Stimulated activated CD8-positive, alpha-beta memory T cell treated with anti-CD3 and anti-CD28 coated beads, Interleukin-4, amount 100 ng/mL, for 4 hours (primary cell): ENCODE measurements around the gene EPOP.

Source experiments
- DNase-seq, 2 donors: peaks; one replicate each; pipeline ENCODE4 v3.0.0-alpha.2; 2020; ENCODE audit warnings: low read depth in 2 of 2, low spot score in 1 of 2

The EPOP gene

GRCh38 chr17:38705803-38706504, 31.2 kb upstream of the EPOP start:
- no peak for DNase-seq

GRCh38 chr17:38705523-38705802, 30.7 kb upstream of the EPOP start:
- no peak for DNase-seq

GRCh38 chr17:38704606-38705522, 30.1 kb upstream of the EPOP start, which contains the start of gene MLLT6:
TSS of gene MLLT6 (plus strand) at chr17:38705273. CDS start at chr17:38705633, 360 bp downstream.
- DNase-seq, result peak; percentile 62 to 81

- peak; percentile 62 to 83 for DNase-seq
Measured at GRCh38 chr17:38703742-38704605, 29.2 kb upstream of the EPOP start.

- no peak for DNase-seq
Measured at GRCh38 chr17:38702916-38703741, 28.4 kb upstream of the EPOP start.

GRCh38 chr17:38702166-38702915, 27.6 kb upstream of the EPOP start:
- peak; percentile 41 to 69 for DNase-seq

- peak; percentile 59 to 72 for DNase-seq
Measured at GRCh38 chr17:38701504-38702165, 26.9 kb upstream of the EPOP start.

- no peak for DNase-seq
Measured at GRCh38 chr17:38698760-38699159, 24.0 kb upstream of the EPOP start.

- DNase-seq, result no peak
Measured at GRCh38 chr17:38697061-38697820, 22.5 kb upstream of the EPOP start.

GRCh38 chr17:38693700-38694329, 19.1 kb upstream of the EPOP start:
- no peak for DNase-seq

GRCh38 chr17:38691154-38691553, 16.4 kb upstream of the EPOP start:
- no peak for DNase-seq

- DNase-seq, result no peak
Measured at GRCh38 chr17:38690386-38690785, 15.6 kb upstream of the EPOP start.

- DNase-seq, result no peak
Measured at GRCh38 chr17:38687286-38687685, 12.5 kb upstream of the EPOP start.

- DNase-seq, result no peak
Measured at GRCh38 chr17:38685491-38685890, 10.7 kb upstream of the EPOP start.

- DNase-seq, result no peak
Measured at GRCh38 chr17:38681096-38681495, 6.3 kb upstream of the EPOP start.

- no peak for DNase-seq
Measured at GRCh38 chr17:38677819-38678218, 3.1 kb upstream of the EPOP start.

- peak; percentile 64 to 65 for DNase-seq
Measured at GRCh38 chr17:38676706-38677504, 2.1 kb upstream of the EPOP start.
